ENCODE data around the gene CWC27.
"Not testable (repeated sequence)": the region's sequence is repeated elsewhere in the genome, so short reads cannot be mapped to it uniquely, and the experiment has no call there.

Gene CWC27

DNA sequence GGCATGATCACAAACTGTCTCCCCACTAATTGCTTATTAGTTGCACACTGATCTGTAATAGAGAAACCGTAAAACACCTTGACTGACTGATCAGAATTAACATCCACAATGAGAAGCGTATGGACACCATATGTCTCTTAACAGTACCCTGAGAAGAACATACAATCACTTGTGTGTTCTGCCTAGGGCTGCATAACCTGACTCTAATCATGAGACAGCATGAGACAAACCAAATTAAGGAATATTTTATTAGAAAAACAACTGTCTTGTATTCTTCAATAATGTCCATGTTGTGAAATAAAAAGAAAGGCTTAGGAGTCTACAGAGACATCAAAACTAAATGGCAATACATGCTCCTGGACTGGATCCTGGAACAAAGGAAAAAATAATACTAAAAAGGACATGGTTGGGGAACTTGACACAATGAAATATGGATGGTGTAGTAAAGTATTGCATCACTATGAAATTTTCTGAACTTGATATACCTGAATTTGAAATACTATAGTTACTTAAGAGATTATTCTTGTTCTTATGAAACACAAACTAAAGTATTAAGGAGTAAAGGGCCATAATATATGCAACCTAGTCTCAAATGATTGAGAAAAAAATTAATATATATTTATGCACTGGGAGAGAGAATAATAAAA is 162.1 kb downstream of the CWC27 start:
- no peak for DNase-seq

DNA sequence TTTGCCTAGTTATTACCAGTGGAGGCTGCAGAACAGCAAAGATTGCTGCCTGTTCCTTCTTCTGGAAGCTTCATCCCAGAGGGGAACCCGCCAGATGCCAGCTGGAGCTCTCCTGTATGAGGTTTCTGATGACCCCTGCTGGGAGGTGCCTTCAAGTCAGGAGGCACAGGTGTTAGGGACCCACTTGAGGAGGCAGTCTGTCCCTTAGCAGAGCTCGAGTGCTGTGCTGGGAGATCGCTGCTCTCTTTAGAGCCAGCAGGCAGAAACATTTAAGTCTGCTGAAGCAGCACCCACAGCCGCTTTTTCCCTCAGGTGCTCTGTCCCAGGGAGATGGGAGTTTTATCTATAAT is 170.7 kb downstream of the CWC27 start:
- not testable (repeated sequence) for DNase-seq

- DNase-seq, result no peak
Measured at GRCh38 chr5:64939772-64940510, 171.2 kb downstream of the CWC27 start.

- DNase-seq, result no peak
Measured at GRCh38 chr5:64942460-64942859, 173.7 kb downstream of the CWC27 start.

DNA sequence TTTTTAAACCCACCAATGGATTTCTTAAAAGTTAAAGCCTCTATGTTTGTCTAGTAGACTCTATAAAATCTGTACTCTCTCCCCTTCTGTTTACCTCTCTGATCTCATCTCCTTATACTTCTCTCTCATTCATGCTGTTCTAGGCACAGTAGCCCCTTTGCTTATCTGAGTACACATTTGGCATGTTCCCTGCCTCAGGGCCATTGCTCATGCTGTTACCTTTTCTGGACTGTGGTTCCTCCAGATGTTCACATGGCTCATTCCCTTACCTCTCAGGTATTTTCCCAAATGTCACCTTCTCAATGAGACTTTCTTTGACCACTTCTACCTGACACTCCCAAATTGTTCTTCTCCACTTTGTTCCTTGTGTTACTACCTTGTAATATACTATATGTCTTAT is 176.1 kb downstream of the CWC27 start:
- no peak for DNase-seq

GRCh38 chr5:64947031-64947430 is 178.3 kb downstream of the CWC27 start:
- no peak for DNase-seq

DNA sequence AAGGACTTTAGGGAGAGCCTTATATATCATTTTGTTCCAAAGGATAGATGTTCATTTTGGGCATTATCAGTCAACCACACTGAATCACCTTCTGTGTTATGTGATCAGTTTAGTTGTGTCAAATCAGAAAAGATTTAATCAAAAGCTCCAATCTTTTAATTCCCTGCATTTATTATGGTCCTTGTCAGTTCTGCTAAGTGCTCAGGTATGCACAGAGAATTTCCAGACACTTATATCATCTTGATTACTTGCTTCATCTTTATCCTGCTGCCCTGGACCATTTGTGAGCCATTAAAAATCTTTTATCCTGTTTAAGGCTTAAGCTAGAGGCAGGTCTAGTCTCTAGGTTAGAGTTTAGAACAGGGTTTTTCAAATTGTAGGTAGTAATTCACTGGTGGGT is 179.1 kb downstream of the CWC27 start:
- DNase-seq, result no peak

GRCh38 chr5:64949331-64949730 is 180.6 kb downstream of the CWC27 start:
- DNase-seq, result no peak

- DNase-seq, result no peak
Measured at GRCh38 chr5:64952951-64953673, 184.4 kb downstream of the CWC27 start.

DNA sequence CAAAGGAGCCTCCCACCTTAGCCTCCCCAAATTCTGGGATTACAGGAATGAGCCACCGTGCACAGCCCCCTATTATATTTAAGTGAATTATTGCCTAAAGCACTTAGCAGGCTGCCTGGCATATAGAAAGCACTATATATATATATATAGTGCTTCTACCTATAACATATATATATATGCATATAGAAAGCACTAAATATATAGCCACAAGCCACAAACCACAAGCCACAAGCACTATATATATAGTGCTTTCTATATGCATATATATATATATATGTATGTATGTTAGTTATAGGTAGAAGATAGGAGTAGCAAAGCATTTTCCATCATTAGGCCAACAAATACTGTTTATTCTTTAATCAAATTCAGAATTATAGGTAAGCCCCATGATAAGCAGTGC is 185.8 kb downstream of the CWC27 start:
- no peak for DNase-seq

GRCh38 chr5:64958757-64959391 is 190.1 kb downstream of the CWC27 start:
- DNase-seq, result no peak

- DNase-seq, result no peak
Measured at GRCh38 chr5:64963278-64963677, 194.5 kb downstream of the CWC27 start.

- DNase-seq, result no peak
Measured at GRCh38 chr5:64968591-64969110, 199.9 kb downstream of the CWC27 start.

GRCh38 chr5:64969578-64969977 is 200.8 kb downstream of the CWC27 start:
- DNase-seq, result no peak

GRCh38 chr5:64971513-64971912 is 202.8 kb downstream of the CWC27 start:
- no peak for DNase-seq

DNA sequence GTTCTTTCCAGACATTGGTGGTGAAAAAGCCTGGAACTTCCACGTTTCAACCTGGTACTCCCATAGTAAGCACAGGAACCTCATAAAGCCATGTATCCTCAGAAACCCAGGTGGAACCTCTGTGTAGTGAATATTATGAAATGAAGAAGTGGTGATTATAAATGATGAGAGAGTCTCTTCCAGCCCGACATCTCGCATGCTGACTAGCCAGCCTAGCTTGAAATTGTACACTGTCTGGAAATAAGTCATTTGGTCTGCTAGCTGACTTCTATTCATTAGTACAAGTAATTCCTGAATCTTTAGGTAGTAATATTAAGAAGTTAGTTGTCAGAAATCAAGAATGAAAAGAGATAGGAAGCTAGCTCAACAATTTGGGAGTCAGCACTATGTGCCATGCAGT is 203.3 kb downstream of the CWC27 start:
- no peak for DNase-seq

DNA sequence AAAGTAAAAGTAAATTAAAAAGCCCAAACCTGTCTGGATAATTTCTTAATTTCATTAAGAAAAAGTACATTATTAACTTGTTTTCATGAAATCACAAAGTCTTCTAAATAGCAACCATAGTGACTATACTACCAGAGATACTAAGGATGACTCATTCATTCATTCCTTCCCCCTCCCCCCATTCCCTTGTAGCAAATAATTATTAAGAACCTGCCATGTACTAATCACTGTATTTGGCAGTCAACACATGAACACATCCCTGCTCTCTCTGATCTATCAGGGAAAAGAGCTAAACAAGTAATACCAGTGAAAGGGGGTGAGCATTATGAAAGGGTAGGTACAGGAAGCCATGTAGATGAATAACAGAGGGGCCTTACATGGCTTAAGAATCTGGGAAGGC is 203.9 kb downstream of the CWC27 start:
- DNase-seq, result no peak

DNA sequence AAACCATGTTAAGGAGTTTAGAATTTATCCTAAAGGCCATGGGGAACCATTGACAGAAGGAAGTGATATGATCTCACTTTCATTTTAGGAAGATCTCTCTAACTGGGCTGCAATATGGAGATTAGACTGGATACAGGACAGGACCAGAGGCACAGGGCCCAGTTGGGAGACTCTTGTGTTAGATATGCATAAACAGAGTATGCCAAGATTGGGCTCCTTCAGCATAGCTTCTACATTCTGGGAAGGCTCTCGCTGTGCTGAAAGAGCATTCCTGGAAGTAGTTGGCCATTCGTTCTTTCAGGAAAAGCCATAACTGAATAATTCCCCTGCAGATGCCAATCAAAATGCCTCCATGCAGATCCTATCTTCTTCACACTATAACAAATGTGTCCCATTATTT is 204.5 kb downstream of the CWC27 start:
- no peak for DNase-seq

DNA sequence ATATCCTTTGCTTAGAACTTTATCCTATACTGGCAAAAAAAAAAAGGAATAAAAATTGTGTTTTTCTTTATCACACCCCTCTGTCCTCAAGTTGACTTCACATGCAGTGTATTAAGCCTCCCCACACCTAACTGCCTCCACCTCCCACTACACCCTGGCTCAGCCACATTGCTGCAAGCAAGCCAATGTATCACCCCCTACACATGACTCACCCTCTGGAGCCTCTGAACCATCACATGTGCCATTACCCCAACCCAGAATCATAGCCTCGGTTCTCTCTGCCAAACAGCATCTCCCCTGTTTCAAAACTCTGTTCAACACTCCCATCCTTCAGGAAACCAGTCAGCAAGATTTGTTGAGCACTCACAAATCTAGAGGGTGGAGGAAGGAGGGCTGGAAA is 209.0 kb downstream of the CWC27 start:
- DNase-seq, result no peak

DNA sequence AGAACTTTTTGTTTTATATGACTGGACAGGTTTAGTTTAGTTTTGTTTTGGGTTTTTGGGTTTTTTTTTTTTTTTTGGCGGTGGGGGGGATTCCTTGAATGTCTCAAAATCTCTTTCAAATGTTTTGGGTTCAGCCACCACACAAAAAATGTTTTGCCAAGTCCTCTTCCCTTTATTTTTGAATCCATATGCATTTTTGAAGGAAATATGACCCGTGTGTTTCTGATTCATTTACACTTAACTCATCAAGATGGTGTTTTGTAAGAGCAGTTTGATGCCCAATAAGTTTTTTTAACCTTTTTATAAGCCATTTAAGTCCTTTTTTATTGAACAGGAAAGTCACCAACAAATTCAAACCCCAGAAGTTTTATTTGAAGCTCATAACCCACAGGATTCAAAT is 209.8 kb downstream of the CWC27 start:
- DNase-seq, result no peak

- no peak for DNase-seq
Measured at GRCh38 chr5:64979531-64979930, 210.8 kb downstream of the CWC27 start.

DNA sequence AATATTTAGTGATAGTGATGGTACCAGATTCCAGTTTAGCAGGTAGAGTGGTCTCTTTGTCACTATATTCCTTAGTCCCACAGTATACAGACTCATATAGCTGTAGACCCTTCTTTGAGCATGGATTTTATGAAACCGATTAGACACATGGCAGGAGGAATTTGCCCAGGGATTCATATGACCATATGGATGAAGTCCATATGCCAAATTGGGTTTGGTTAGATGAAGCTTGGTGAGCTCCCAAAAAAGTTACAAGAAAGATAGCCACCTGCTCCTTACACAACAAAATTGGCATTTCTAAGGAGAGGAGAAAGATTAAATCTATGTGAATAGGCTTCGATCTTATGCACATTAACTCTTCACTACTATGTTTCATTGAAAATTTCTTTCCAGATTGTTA is 211.4 kb downstream of the CWC27 start:
- no peak for DNase-seq

- no peak for DNase-seq
Measured at GRCh38 chr5:64987768-64988167, 219.0 kb downstream of the CWC27 start.

DNA sequence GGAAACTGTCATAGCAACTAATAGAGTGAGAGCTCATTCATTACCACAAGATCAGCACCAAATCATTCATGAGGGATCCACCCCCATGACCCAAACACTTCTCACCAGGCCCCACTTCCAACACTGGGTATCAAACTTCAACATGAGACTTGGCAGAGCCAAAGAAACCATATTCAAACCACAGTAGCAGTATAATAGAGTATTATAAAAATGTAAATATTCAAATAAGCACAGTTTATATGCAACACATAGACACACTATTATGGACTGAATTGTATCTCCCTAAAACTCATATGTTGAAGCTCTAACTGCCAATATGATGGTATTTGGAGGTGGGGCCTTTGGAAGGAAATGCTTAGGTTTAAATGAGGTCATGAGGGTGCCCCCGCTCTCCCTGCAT is 240.5 kb downstream of the CWC27 start:
- no peak for DNase-seq
